NT2/D1 (cell line): ENCODE data around the gene RIPOR3.

Experiments used
- DNase-seq: peaks from one replicate; pipeline ENCODE4 v3.0.0-alpha.2; 2011; ENCODE audit warnings: low read depth, low spot score
- H3K27me3 ChIP-seq: 2 replicates; pipeline ENCODE4 v1.6.0; 2011; ENCODE audit warnings: mild to moderate bottlenecking; ENCODE audit not compliant: insufficient read length, insufficient read depth
- H3K36me3 ChIP-seq: 2 replicates; pipeline ENCODE4 v1.6.1; 2011; ENCODE audit warnings: mild to moderate bottlenecking, low read length, mixed read lengths; ENCODE audit not compliant: insufficient read depth, insufficient read length
- H3K4me1 ChIP-seq: 2 replicates; pipeline ENCODE4 v1.5.1; 2011; ENCODE audit not compliant: insufficient read depth, insufficient read length
- H3K4me3 ChIP-seq: 2 replicates; pipeline ENCODE4 v1.5.1; 2011; ENCODE audit warnings: low read depth; ENCODE audit not compliant: insufficient read length
- H3K9ac ChIP-seq: 2 replicates; pipeline ENCODE4 v1.6.0; 2011; ENCODE audit warnings: low read depth; ENCODE audit not compliant: insufficient read length
- H3K9me3 ChIP-seq: 2 replicates; pipeline ENCODE4 v1.5.1; 2011; ENCODE audit warnings: mild to moderate bottlenecking, low read length; ENCODE audit not compliant: insufficient read depth
- SUZ12 ChIP-seq: IDR thresholded peaks from 2 replicates; pipeline ENCODE4 v1.6.1; 2011; ENCODE audit not compliant: insufficient read length, insufficient read depth; ENCODE audit errors: extremely low read depth
- YY1 ChIP-seq: IDR thresholded peaks from 2 replicates; pipeline ENCODE4 v1.6.1; 2011; ENCODE audit not compliant: insufficient read length, insufficient read depth
- ZNF274 ChIP-seq: IDR thresholded peaks from 2 replicates; pipeline ENCODE4 v1.6.1; 2011; ENCODE audit warnings: mild to moderate bottlenecking, low read depth, low read length

RIPOR3 gene

DNA sequence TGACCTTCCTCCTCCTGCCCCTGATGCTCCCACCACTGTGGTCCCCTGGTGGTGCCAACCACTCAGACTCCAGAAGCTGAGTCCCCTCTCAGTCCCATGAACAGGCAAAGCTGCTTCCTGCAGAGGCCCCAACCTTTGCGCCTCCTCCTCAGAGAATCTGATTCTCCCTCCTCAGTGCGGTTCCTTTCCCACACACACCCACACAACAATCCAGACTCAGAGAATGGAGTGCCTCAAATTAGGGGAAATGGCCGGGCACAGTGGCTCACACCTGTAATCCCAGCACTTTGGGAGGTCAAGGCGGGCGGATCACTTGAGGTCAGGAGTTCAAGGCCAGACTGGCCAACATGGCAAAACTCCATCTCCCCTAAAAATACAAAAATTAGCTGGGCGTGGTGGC lies 23.0 kb downstream of the RIPOR3 start:
- Histone ChIP-seq H3K36me3 (no peaks in the 10 kb centered on the region), H3K4me3 (no peak overlapping the region), H3K9me3 (no peaks in the 10 kb centered on the region), H3K27me3 (no peaks in the 10 kb centered on the region), H3K9ac (no peak overlapping the region), H3K4me1 (no peaks in the 10 kb centered on the region)
- TF ChIP-seq YY1, result no peak
- TF ChIP-seq ZNF274, result no peak
- TF ChIP-seq SUZ12, result no peak
- no peak for DNase-seq

DNA sequence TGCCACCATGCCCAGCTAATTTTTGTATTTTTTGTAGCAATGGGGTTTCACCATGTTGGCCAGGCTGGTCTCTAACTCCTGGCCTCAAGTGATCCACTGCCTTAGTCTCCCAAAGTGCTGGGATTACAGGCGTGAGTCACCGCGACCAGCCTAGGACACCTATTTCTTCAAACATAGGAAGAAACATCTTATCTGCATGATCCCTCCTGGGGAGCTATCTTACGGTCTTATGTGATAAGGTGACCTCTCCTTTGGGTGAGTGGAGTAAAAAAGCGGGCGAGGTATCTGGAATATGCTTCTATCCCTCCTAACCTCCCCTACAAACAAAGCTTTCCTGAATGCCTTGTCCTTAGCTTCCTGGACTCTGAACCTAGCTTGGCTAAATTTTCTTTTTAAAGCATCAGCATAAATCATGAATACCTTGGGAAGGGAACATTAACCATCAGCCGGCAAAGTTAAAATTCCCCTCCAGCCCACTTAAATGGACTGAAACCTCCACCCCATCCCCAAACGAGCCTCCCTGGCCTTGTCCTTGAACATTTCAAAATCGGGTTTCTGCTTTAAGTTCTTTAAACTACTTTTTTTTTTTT lies 24.5 kb downstream of the RIPOR3 start:
- no peak for DNase-seq
- no peak overlapping the region for H3K9ac ChIP-seq
- no peak for TF ChIP-seq SUZ12
- no peak overlapping the region for H3K4me3 ChIP-seq
- no peaks in the 10 kb centered on the region for H3K9me3 ChIP-seq
- H3K27me3 ChIP-seq, result no peaks in the 10 kb centered on the region
- no peaks in the 10 kb centered on the region for H3K36me3 ChIP-seq
- peaks cover 2% of the 10 kb centered on the region for H3K4me1 ChIP-seq

DNA sequence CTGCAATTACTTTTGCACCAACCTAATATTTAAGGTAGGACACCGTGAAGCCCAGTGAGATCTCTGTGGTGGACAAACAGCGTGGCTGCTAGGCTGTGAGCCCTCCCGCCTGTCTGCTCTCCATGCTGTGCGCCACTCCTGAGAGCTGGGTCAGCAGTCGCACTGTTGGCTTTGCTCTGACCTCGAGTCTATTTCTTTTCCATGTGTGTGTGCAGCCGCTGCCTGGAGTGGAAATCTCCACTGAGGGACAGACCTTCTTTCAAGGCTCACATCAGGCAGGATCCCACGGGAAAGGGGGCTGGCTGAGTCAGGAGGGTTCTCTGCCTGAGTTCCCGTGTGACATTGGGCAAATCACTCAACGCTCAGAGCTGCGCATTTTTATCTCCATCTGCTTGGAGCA lies 27.1 kb downstream of the RIPOR3 start:
- H3K4me1 ChIP-seq, result peaks cover 4% of the 10 kb centered on the region
- no peak for TF ChIP-seq ZNF274
- TF ChIP-seq SUZ12, result no peak
- TF ChIP-seq YY1, result no peak
- H3K9ac ChIP-seq, result no peak overlapping the region

DNA sequence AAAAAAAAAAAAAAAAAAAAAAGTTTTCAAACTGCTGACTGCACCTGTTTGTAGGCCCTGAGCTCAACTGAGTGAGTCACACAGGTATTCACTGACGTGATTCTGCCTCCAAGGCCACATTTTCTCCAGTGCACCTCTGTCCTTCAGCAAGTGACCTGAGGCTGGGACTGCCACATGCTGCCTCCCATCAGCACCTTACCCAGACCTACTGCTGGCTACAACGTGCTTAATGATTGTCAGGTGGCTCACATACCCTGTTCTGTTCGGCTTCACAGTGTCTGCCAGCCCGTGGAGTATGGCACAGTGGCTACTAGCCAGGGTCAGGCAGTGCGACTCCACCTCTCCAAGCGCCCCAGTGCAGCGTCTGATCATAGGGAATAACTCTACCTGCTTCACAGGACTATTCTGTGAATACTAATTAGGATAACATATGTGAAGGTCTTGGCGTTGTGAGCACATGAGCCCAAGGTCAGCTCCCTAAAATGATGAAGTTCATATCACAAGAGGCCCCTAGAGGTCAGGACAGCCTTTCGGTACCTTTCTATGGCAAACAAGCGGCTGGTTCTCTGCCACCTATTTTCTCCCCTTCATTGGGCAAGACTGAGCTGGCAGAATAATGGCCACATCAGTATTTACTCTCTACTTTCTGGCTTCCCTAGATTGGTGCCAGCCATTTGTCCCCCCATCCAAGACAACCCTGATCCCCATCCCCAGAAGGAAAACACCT lies 28.1 kb downstream of the RIPOR3 start:
- H3K4me3 ChIP-seq, result no peak overlapping the region
- H3K9me3 ChIP-seq, result peaks cover 4% of the 10 kb centered on the region; the same call in 1 of the 2 replicates
- peaks cover 4% of the 10 kb centered on the region for H3K4me1 ChIP-seq
- no peaks in the 10 kb centered on the region for H3K36me3 ChIP-seq
- TF ChIP-seq SUZ12, result no peak
- no peak for TF ChIP-seq ZNF274
- no peaks in the 10 kb centered on the region for H3K27me3 ChIP-seq
- peak overlapping the region; percentile 43 for H3K9ac ChIP-seq
- no peak for DNase-seq

More for the DNA sequence above, 27.1 kb downstream of the RIPOR3 start:
- Histone ChIP-seq H3K36me3 (no peaks in the 10 kb centered on the region), H3K27me3 (no peaks in the 10 kb centered on the region), H3K4me3 (no peak overlapping the region), H3K9me3 (peaks cover 4% of the 10 kb centered on the region; the same call in 1 of the 2 replicates)
- no peak for DNase-seq

DNA sequence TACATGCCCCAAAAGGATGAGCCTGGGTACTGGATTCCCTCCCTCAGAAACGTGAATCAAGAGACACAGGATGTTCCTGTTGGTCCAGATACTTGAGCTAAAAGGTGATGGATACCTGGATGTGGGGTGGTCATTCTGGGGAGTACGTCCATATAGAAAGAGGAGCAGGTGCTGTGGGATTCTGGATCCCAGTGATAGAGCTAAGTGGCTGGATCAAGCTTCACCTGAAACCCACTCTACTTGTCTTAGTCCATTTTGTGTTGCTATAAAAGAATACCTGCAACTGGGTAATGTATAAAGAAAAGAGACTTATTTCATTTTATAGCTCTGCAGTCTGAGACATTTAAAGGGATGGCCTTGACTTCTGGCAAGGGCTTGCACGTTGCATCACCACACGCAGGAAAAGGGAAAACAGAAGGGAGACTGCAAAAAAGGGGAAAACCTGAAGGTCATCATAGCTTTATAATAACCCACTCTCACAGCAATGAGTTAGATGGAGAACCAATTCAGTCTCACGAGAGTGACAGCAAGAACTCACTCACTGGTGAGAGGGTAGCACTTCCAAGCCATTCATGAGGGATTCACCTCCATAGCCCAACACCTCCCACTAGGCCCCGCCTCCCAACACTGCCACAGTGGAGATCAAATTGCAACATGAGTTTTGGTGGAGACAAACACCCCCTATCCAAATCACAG lies 31.2 kb downstream of the RIPOR3 start:
- no peaks in the 10 kb centered on the region for H3K36me3 ChIP-seq
- peaks cover 8% of the 10 kb centered on the region for H3K4me1 ChIP-seq
- DNase-seq, result no peak
- no peaks in the 10 kb centered on the region for H3K27me3 ChIP-seq
- no peak overlapping the region for H3K4me3 ChIP-seq
- no peak for TF ChIP-seq SUZ12
- no peak for TF ChIP-seq ZNF274
- no peak for TF ChIP-seq YY1
- no peak overlapping the region for H3K9ac ChIP-seq
- H3K9me3 ChIP-seq, result peaks cover 4% of the 10 kb centered on the region; the same call in 1 of the 2 replicates

DNA sequence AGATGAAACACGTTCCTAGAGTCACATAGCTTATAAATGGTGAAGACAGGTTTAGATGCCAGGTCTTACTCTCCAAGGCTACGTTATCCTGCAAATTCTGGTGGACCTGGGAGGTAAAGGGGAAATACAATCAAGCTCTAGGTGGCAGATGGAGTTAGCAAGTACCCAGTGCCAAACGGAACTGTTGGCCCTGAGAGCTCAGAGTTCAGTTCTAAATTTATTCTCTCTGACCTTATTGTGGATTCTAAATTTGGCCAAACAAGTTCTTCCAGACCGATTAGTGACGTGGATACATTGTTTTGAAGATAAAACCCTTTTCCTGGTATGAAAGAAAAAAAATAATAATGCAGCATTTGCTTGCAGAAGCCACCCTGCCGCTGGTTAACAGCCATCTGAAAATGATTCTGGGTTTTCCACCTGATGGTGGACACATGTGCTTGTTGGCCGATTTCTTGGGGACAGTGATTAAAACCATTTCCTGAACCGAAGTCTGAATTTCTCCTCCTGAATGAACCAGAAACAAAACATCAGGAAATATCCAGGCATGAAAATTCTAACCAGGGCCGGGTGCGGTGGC lies 32.5 kb downstream of the RIPOR3 start:
- Histone ChIP-seq H3K36me3 (no peaks in the 10 kb centered on the region), H3K4me1 (peaks cover 9% of the 10 kb centered on the region), H3K9ac (no peak overlapping the region), H3K9me3 (peaks cover 4% of the 10 kb centered on the region; the same call in 1 of the 2 replicates), H3K4me3 (no peak overlapping the region), H3K27me3 (no peaks in the 10 kb centered on the region)
- no peak for DNase-seq
- TF ChIP-seq ZNF274, result no peak
- no peak for TF ChIP-seq SUZ12
- TF ChIP-seq YY1, result no peak
